Thyroid gland (tissue), 4 donors: ENCODE results near the gene EFNA5.

Experiments used
- POLR2A ChIP-seq, 2 donors: fragments of 450-650 bp; IDR thresholded peaks; one replicate each; pipeline ENCODE4 v1.6.1; 2017; ENCODE audit warnings: antibody characterized with exemption in 2 of 2, mild to moderate bottlenecking in 2 of 2, moderate library complexity in 1 of 2
- TF ChIP-seq, protein P1 (sequence below), 6 experiments: fragments of 200-600 bp in 3 of 6; fragments of 450-650 bp in 3 of 6; sonication (generic) in 3 of 6; IDR thresholded peaks; one replicate each; pipeline ENCODE4 v1.5.1; 2016 to 2019; ENCODE audit warnings: antibody characterized with exemption in 6 of 6, mild to moderate bottlenecking in 2 of 6, inconsistent platforms in 1 of 6, moderate library complexity in 1 of 6

- TF ChIP-seq, protein P1, sequence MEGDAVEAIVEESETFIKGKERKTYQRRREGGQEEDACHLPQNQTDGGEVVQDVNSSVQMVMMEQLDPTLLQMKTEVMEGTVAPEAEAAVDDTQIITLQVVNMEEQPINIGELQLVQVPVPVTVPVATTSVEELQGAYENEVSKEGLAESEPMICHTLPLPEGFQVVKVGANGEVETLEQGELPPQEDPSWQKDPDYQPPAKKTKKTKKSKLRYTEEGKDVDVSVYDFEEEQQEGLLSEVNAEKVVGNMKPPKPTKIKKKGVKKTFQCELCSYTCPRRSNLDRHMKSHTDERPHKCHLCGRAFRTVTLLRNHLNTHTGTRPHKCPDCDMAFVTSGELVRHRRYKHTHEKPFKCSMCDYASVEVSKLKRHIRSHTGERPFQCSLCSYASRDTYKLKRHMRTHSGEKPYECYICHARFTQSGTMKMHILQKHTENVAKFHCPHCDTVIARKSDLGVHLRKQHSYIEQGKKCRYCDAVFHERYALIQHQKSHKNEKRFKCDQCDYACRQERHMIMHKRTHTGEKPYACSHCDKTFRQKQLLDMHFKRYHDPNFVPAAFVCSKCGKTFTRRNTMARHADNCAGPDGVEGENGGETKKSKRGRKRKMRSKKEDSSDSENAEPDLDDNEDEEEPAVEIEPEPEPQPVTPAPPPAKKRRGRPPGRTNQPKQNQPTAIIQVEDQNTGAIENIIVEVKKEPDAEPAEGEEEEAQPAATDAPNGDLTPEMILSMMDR (IDR thresholded peaks at IDR 0.05) = no peak
- no peak for TF ChIP-seq POLR2A (IDR thresholded peaks at IDR 0.05)
These were observed 115.8 kb downstream of the EFNA5 start for GRCh38 chr5:107554776-107555424.
